NOMO-1 treated with DMSO at 0.1 percent for 48 hours (cell line): ENCODE data around the gene SKAP1.
A peak's percentile ranks its signal among the peaks of the same experiment; 100 is the strongest.
"Not testable (repeated sequence)": the region's sequence is repeated elsewhere in the genome, so short reads cannot be mapped to it uniquely, and the experiment has no call there.

Source experiments
- DNase-seq: peaks from one replicate; lab custom pipeline; 2025; ENCODE audit not compliant: unreplicated experiment; lab: John Stamatoyannopoulos, UW

The SKAP1 gene

DNA sequence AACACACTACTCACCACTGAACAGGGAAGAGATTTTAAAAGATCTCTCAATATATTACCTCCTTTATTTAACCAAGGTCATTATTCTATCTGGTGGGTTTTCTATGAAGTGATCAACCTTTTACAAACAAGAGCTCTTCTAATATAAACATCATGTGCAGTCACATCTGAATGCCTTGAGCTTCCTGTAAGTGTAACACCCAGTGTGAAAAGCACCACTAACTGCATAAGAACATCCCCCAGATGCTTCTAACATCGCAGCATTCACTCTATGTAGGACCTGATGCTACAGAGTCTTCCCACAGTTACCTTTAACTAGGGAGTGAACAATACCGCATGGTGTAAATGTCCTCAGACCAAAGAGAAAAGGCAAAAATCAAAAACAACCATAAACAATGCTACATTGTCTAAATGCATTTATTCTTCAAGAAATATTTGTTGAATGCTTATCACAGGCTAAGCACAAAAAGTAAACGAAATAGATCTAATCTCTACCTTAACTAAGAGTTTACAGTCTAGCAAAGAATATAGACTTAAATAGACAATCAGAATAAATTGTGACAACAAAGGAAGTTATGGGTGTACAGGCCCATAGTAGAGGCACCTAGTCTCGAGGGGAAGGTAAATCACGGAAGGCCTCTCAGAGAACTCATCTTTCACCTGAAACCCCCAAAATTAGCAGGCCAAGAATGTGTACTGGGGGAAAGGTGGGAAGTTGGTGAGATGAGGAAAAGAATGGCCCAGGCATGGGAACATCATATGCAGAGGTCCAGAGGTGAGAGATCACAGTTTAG, 16.2 kb downstream of the SKAP1 start:
- DNase-seq = no peak

DNA sequence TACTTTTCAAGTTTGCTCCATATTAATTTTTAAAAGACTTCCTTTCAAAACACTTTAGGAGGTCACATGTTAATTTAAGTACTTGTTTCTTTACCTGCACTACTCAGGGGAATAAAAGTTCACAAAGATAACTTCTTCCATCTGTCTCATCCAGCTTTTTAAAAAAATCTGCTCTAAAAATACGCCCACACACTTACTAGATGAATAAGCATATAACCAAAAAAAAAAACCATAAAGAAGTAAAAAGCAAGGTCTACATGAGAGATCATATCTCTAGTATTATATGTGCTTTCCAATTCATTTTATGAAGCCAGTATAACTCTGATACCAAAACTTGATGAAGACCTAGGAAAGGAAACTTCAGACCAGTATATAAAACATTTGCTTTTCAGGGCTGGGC, 17.2 kb downstream of the SKAP1 start:
- DNase-seq = no peak

DNA sequence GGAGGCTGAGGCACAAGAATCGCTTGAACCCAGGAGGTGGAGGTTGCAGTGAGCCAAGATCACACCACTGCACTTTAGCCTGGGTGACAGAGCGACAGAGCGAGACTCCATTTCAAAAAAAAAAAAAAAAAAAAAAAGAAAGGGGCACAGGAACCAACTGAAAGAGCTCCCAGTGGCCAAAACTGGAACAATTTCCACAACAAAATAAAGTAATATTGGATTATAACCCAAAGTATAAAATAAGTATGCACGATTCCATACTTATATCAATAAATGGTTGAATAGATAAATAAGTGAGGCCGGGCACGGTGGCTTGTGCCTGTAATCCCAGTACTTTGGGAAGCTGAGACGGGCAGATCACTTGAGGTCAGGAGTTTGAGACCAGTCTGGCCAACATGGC, 19.2 kb downstream of the SKAP1 start:
- not testable (repeated sequence) for DNase-seq

GRCh38 chr17:48409607-48410006, 20.4 kb downstream of the SKAP1 start:
- no peak for DNase-seq

DNA sequence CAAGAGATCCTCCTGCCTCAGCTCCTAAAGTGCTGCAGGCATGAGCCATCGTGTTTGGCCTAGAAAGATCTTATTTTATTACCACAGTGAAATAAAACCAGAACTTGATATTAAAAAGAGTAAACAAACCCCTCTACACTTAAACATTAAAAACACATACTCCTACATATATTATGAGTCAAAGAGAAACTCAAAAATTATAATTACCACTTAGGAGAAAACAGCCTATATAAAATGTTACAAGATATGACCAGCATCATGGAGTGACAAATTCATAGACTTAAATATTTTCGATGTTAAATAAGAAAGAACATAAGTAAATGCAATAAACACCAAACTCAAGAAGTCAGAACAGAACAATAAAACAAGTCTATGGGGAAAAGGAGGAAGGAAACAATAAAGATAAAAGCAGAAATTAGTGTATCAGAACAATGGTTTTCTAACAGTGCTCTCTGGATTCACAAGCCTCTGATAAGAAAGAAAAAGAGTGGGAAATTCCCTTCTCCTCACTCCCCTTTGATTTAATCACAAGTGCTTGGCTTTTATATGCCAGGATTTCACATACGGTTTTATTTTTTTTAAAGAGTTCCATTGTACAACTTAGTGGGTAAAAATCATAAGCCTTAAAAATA, 23.0 kb downstream of the SKAP1 start:
- DNase-seq = no peak

- no peak for DNase-seq
Measured at GRCh38 chr17:48394821-48395220, 35.2 kb downstream of the SKAP1 start.

DNA sequence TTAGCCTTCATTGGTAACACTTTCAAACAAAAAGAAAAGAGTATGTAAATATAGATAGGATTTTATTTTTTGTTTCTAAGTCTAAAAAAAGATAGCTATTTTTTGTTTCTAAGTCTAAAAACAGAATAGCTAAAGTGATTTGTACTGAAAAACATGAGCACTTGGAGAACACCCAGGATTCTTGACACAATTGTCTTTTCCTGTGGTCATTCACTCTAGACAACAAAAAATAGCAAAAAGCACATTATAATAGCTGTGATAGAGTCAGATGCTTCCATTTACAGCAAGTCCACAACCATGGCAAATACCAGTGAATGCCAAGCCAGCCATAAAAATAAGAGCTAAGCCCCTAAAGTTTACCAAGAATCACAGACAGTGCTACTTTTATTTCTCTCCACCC, 36.7 kb downstream of the SKAP1 start:
- no peak for DNase-seq

DNA sequence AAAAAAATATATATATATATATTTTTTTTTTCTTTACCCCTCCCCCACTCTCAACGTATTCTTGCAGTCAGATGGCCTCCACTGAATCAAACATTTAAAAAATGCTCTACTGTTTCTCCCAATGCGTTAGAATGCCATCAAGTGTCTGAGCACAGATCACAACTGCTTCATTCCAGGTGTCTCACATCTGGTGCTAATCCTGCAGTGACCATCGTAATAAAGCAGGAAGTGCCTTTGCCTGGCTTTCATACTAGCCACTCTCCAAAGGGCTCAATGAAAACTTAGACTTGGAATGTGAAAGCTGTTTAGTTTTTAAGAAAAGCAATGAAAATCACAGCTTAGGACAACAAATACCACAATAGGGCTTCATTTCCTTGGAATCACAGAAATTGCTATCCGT, 37.2 kb downstream of the SKAP1 start:
- DNase-seq = no peak

DNA sequence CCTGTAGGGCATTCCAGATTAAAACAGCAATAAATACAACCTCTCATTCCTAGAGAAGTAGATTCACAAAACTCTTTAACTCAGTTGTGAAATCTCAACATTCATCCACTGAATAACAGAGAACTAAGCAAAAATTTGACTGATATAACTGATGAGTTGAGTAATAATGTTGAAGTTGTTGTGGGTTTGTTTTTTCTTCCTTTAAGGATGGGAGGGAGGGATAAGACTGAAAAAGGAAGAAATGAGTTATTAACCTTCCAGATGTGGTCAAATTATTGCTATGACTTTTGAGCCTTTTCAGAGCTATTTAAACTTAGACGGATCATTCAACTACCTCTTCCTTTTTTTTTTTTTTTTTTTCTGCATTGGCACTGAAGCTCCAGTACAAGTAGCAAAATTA, 38.6 kb downstream of the SKAP1 start:
- peak; percentile 58 for DNase-seq

GRCh38 chr17:48389903-48390302, 40.1 kb downstream of the SKAP1 start:
- no peak for DNase-seq

GRCh38 chr17:48388955-48389743, 40.9 kb downstream of the SKAP1 start:
- no peak for DNase-seq

- no peak for DNase-seq
Measured at GRCh38 chr17:48386826-48387225, 43.2 kb downstream of the SKAP1 start.

- DNase-seq = peak; percentile 11
Measured at GRCh38 chr17:48385319-48385718, 44.7 kb downstream of the SKAP1 start.

DNA sequence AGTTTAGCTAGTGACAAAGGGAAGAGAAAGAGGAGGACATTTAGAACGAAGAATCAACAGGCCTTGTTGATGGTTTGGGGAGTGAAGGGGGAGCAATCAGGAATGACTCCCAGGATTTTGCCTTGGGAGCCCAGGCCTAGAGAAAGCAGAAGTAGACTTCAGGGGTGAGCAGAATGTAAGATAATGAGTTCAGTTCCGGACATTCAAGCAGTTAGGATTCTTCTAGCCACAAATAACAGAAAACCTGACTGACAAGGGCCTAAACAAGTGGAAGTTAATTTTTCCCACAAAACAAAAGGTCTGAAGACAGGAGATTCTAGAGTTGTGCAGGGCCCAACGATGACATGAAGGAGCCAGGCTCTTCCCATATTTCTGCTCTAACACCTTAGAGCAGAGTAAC, 45.9 kb downstream of the SKAP1 start:
- DNase-seq = peak; percentile 4

DNA sequence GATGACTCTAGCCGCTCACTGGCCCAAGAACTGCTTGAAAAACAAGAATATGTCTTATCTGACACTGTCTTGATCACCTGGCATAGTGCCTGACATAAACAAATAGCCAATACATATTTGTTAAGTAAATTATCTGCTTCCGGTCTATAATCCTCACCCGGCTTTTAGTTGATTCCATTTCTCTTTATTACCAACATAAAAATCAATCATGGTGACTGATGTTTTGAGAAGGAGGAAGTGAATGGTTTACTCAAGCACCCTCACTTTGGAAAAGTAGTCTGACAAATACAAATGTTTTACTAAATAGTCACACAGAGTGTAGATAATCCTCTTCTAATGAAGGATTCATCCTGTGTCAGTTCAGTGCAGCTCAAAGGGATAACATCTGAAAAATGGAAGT, 47.0 kb downstream of the SKAP1 start:
- DNase-seq = peak; percentile 15

GRCh38 chr17:48378708-48379392, 51.2 kb downstream of the SKAP1 start:
- no peak for DNase-seq

DNA sequence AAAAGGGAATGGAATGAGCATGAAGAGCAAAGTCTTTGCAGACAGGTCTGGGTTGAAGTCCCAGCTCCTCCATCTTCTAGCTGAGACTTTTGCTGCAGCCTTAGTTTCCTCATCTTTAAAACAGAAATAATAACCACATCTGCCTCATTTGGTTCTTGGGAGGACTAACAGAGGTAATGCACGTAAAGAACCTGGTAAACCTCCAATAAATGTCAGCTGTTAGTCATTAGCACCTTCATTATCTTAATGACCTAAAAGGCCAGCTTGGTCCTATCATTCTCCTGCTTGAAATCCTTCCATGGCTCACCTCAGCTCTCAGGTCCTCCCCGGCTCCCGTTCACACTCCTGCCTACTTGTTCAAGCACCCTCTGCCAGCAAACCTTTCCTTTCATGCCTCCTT, 51.8 kb downstream of the SKAP1 start:
- no peak for DNase-seq

GRCh38 chr17:48376682-48377325, 53.2 kb downstream of the SKAP1 start:
- DNase-seq = no peak

GRCh38 chr17:48375356-48375755, 54.7 kb downstream of the SKAP1 start:
- DNase-seq = peak; percentile 50

DNA sequence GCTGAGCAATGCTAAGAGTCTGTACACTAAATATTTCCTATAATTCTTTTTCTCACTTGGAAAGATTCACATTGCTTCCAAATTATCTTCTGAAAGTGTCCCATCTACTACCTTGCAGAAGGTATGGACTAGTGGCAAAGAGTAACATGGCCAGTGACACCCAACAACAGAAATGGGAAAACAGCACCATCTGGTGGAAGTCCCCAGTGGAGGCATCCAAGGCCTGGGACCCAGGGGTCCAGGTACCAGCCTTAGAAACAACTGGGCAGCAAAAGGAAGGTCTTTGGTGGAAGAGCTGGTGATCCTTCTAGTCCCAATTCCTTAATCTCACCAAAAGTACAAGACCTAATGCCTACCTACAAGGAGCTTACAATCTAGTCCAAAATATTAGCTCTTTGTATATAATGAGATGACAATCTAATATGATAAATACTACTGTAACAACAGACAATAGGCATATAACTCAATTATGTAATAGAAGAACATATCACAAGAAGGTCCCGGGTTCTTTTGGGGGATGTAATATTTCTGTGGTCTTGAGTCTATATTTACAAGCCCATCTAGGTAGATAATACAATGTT, 55.3 kb downstream of the SKAP1 start:
- peak; percentile 2 for DNase-seq

- no peak for DNase-seq
Measured at GRCh38 chr17:48373883-48374282, 56.1 kb downstream of the SKAP1 start.
